HG03039 (cell line): ENCODE measurements around the gene NEB.
"Not testable (repeated sequence)": the region's sequence is repeated elsewhere in the genome, so short reads cannot be mapped to it uniquely, and the experiment has no call there.

Experiments used
- ATAC-seq: cut with Tn5 transposase; IDR thresholded peaks from one replicate; pipeline ENCODE4 v1.9.1; 2021; ENCODE audit warnings: mild to moderate bottlenecking, moderate library complexity; ENCODE audit not compliant: unreplicated experiment

The NEB gene

GRCh38 chr2:151619337-151619989 lies 114.8 kb downstream of the NEB start:
- no peak for ATAC-seq

- ATAC-seq, result no peak
Measured at GRCh38 chr2:151616760-151617339, 117.4 kb downstream of the NEB start.

DNA sequence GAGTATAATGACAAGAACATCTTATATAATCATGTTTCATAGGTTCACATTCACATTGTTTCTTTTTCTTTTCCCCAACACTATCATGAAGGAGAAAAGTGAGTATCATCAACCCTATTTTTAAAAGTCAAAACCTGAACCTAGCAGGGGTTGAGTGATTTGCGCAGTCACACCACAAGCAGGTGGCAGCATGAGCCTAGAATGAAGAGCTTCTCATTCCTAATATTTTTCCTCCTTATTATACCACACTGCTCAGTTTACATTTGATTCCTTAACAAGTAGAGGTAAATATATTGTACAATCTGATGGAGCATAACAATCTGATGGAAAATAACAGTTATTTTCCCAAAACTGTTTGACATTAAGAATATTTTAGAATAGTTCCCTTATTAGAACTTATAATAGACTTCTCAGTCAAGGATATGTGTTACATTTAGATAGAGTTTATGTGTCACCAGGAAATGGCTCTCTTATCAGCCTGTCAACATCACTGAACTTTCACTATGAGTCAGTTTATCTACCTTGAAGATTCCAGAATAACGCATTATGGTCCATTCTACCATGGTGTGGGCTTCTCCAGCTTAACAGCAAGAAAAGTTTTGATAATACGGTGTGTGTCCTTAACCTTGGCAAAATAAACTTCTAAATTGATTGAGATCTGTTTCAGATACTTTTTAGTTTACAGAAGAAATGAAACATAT lies 119.5 kb downstream of the NEB start:
- ATAC-seq, result no peak

DNA sequence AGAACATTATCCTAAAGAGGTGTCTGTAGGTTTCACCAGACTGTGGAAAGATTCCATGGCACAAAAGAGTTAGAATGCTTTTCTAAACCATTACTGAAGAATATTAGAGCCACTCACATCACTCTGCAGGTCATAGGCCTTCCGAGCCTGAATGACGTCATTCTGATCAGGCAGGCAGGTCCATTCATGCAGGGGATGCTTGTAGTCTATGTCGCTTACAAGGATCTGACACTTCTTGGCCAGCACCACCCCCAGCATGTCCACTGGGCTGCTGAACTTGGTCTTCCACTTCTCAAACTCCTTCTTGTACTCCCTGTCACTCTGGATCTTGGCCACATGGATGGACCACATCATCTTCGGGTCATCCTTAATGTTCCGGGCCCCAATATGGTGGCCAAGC lies 120.1 kb downstream of the NEB start:
- no peak for ATAC-seq

DNA sequence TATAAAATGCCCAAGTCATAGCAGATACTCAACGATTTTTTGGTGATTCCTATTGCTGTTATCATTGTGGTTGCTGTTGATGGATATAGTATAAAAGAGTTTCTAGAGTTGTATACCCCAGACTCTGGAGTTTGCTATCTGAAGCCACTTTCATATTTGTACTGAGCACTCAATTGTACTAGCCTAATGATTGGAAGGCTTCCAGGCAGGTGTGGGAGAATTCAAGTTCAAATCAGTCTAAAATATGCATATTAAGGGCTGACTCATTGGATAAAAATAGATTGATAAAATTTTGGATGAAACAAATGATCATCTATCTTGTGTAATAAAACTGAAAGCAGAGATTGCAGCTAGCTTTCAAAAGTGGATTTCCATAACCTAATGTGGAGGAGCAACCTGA lies 122.9 kb downstream of the NEB start:
- no peak for ATAC-seq

DNA sequence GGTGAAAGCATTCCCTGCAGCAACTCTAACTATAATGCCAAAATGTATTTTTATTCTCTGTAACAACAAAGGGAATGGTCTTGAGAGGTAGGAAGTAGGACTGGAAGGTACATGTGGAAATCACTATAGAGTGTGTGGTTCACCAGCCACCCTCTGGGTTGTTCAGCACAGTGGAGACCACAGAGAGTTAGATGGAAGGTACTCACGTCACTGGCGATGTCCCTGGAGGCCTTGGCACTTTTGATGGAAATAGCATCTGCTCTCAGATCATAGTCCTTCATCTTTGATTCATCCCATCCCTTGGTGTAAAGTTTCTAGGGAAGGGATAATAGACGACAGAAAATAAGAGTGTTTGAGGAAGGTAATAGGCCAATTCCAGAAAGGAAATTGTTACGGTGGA lies 124.0 kb downstream of the NEB start:
- ATAC-seq, result no peak

GRCh38 chr2:151609705-151610104 lies 124.6 kb downstream of the NEB start:
- no peak for ATAC-seq

DNA sequence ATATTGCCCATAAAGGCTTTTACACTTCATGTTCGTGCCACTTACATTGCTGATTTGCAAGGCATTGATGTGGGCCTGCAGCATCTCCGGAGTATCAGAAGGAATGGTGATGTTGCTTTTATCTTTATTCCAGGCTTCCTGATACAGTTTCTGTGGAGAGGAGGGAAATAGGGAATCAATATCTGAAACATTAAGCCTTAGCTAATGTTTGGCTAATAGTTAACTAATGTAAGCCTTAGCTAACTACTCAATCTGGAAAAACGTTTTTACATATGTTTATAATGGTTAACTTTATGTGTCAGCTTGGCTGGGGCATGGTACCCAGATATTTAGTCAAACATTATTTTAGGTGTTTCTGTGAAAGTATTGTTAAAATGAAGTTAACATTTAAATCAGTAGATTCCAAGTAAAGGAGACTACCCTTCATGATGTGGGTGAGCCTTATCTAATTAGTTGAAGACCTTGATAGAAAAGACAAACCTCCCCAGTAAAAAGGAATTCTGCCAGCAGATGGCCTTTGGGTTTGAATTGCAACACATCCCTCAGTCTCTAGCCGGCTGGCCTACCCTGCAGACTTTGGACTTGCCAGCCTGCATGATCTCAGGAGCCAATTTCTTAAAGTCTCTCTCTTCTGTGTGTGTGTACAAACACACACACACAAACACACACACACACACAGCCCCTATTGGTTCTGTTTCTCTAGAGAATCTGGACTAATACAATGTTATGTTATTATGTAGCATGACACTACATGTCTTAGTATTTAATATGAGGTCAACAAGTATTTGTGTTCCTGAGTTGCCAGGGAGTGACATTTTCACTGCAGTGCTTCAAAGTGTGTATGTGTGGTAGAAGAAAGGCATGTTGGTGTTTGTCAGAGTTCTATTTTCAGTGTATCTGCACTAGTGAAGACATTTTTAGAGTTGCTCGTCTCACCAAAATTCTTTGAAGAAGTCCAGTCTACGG lies 126.5 kb downstream of the NEB start:
- ATAC-seq, result not testable (repeated sequence)

GRCh38 chr2:151603530-151603929 lies 130.7 kb downstream of the NEB start:
- not testable (repeated sequence) for ATAC-seq

DNA sequence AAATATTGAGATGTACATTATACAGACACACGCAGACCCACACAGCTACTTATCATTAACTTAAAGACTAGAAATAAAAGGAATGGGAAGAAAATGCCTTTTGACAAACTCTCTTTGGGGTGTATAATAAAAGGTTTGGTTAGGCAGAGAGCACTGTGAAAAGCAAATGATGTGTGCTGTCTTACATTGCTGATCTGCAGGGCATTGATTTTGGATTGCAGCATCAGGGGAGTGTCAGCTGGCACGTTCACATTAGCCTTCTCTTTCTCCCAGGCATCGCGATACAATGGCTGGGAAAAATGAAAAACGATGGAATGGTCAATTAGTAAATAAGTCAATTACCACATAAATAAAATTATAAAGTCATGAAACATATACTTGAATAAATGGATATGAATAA lies 131.9 kb downstream of the NEB start:
- ATAC-seq, result not testable (repeated sequence)

DNA sequence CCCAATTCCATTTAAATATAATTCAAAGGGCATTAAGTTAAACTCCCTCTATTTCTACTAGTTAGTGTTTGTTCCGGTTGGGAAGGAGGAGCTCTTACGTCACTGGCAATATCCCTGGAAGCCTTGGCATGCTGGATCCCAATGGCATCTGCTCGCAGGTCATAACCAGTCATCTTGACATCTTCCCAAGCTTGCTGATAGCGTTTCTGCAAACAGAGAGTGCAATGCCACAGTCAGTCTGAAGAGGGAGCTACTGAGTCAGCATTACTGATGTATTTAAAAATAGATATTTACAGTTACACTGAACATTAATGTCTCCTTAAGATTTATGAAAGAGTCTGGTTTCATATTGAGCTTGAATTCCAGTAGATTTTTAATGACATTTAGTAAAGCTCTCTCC lies 132.5 kb downstream of the NEB start:
- ATAC-seq, result not testable (repeated sequence)

GRCh38 chr2:151596903-151597608 lies 137.2 kb downstream of the NEB start:
- ATAC-seq, result not testable (repeated sequence)

- ATAC-seq, result not testable (repeated sequence)
Measured at GRCh38 chr2:151591908-151592255, 142.4 kb downstream of the NEB start.

DNA sequence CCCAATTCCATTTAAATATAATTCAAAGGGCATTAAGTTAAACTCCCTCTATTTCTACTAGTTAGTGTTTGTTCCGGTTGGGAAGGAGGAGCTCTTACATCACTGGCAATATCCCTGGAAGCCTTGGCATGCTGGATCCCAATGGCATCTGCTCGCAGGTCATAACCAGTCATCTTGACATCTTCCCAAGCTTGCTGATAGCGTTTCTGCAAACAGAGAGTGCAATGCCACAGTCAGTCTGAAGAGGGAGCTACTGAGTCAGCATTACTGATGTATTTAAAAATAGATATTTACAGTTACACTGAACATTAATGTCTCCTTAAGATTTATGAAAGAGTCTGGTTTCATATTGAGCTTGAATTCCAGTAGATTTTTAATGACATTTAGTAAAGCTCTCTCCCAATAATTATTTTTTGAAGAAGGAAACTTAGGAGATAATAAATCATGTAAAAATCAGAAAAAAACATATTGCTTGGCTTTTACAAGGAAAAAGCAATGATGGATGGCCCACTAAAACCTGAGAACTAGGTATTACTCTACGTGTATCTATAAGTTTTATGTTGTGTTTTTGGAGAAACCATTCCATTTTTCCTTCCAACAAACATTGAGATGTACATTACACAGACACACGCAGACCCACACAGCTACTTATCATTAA lies 142.9 kb downstream of the NEB start:
- ATAC-seq, result not testable (repeated sequence)

DNA sequence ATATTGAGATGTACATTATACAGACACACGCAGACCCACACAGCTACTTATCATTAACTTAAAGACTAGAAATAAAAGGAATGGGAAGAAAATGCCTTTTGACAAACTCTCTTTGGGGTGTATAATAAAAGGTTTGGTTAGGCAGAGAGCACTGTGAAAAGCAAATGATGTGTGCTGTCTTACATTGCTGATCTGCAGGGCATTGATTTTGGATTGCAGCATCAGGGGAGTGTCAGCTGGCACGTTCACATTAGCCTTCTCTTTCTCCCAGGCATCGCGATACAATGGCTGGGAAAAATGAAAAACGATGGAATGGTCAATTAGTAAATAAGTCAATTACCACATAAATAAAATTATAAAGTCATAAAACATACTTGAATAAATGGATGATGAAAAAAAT lies 153.0 kb downstream of the NEB start:
- ATAC-seq, result not testable (repeated sequence)

DNA sequence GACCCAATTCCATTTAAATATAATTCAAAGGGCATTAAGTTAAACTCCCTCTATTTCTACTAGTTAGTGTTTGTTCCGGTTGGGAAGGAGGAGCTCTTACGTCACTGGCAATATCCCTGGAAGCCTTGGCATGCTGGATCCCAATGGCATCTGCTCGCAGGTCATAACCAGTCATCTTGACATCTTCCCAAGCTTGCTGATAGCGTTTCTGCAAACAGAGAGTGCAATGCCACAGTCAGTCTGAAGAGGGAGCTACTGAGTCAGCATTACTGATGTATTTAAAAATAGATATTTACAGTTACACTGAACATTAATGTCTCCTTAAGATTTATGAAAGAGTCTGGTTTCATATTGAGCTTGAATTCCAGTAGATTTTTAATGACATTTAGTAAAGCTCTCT lies 153.6 kb downstream of the NEB start:
- not testable (repeated sequence) for ATAC-seq

- no peak for ATAC-seq
Measured at GRCh38 chr2:151577116-151577515, 157.2 kb downstream of the NEB start.

DNA sequence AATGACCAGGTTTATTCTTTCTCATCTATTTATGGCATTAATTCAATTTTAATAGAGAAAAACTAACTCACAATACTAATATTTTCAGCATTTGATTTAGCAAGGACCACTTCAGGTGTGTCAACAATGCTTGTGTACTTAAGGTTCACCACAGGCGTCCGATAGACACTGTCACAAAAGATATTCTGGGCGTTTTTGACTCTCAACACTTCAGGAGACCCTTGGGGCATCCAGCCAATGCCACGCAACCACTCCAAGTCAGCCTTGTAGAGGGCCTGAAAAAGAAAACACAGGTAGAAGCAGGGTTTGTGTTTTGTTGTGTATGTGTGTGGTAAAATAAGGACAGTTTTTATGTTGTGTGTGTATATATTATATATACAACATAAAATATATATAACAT lies 158.2 kb downstream of the NEB start:
- ATAC-seq, result no peak

GRCh38 chr2:151575338-151575737 lies 158.9 kb downstream of the NEB start:
- no peak for ATAC-seq

- no peak for ATAC-seq
Measured at GRCh38 chr2:151570191-151570590, 164.1 kb downstream of the NEB start.
